ENCODE data around the gene AIRE. TPM values are rescaled to one million over a fixed set of nuclear protein-coding genes. Genes with fewer than 3 reads are reported as not detected.

AIRE gene
- total and polyA plus RNA-seq, 2 of the 13 experiments (the other 11 are each of a cell fraction or from before 2014, with no cell fraction given) = not detected

GRCh38 chr21:44338971-44339910 lies 53.6 kb downstream of the AIRE start, which contains the start of gene CFAP410 (continued):
- TF ChIP-seq NAIF1 (CRISPR knock-in tag; IDR thresholded peaks at IDR 0.05; ENCODE audit: borderline replicate concordance) (no peak), ZUFSP (CRISPR knock-in tag; IDR thresholded peaks at IDR 0.05; ENCODE audit: borderline replicate concordance) (no peak; the same call in 1 of the 2 replicates), NFYC (CRISPR knock-in tag; IDR thresholded peaks at IDR 0.05) (peak; percentile 62), TMF1 (CRISPR knock-in tag; IDR thresholded peaks at IDR 0.05; ENCODE audit: low read depth) (peak; percentile 75; the same call in 1 of the 2 replicates), YY1 (IDR thresholded peaks at IDR 0.05; ENCODE audit: insufficient read depth, insufficient replicate concordance, low read depth, low read length) (peak; percentile 84), ELF1 (CRISPR knock-in tag; IDR thresholded peaks at IDR 0.05) (peak; percentile 100), ZIK1 (CRISPR knock-in tag; IDR thresholded peaks at IDR 0.05; ENCODE audit: borderline replicate concordance, low read depth) (no peak), ZNF574 (CRISPR knock-in tag; IDR thresholded peaks at IDR 0.05) (peak; percentile 92), FOXJ3 (CRISPR knock-in tag; IDR thresholded peaks at IDR 0.05; ENCODE audit: borderline replicate concordance) (0 out of 2 replicates have a peak, but pooled peaks have one; percentile 17), TRAFD1 (CRISPR knock-in tag; IDR thresholded peaks at IDR 0.05; ENCODE audit: borderline replicate concordance) (no peak), IRF2 (CRISPR knock-in tag; IDR thresholded peaks at IDR 0.05) (peak; percentile 84), KLF12 (CRISPR knock-in tag; IDR thresholded peaks at IDR 0.05; ENCODE audit: borderline replicate concordance) (peak; percentile 51), RELA (CRISPR knock-in tag; IDR thresholded peaks at IDR 0.05) (peak; percentile 83; the same call in 1 of the 2 replicates), PAWR (CRISPR knock-in tag; IDR thresholded peaks at IDR 0.05; ENCODE audit: borderline replicate concordance) (no peak), ZNF343 (CRISPR knock-in tag; IDR thresholded peaks at IDR 0.05) (peak; percentile 90), POGZ (CRISPR knock-in tag; IDR thresholded peaks at IDR 0.05) (peak; percentile 90), KAT7 (CRISPR knock-in tag; IDR thresholded peaks at IDR 0.05; ENCODE audit: borderline replicate concordance) (peak; percentile 78; the same call in 1 of the 2 replicates), TEF (CRISPR knock-in tag; IDR thresholded peaks at IDR 0.05) (0 out of 2 replicates have a peak, but pooled peaks have one; percentile 58), ZNF543 (CRISPR knock-in tag; IDR thresholded peaks at IDR 0.05) (0 out of 2 replicates have a peak, but pooled peaks have one; percentile 47), TGIF2 (CRISPR knock-in tag; IDR thresholded peaks at IDR 0.05) (peak; percentile 92), ZFP1 (CRISPR knock-in tag; IDR thresholded peaks at IDR 0.05) (no peak), ZNF746 (CRISPR knock-in tag; IDR thresholded peaks at IDR 0.05) (no peak), KDM2A (CRISPR knock-in tag; IDR thresholded peaks at IDR 0.05; ENCODE audit: borderline replicate concordance, low read depth) (peak; percentile 95)

All from HepG2 (cell line).